Measurements from ENCODE around the gene SLC22A2. TPM values are rescaled to one million over a fixed set of nuclear protein-coding genes. Genes with fewer than 3 reads are reported as not detected.

The SLC22A2 gene
- total RNA-seq, 1 experiment from 2014 or later = 0.96 TPM

GRCh38 chr6:160275511-160276003, 16.9 kb upstream of the SLC22A2 start:
- DNase-seq (ENCODE audit: low spot score) (no peak), ATAC-seq (no peak; the same call in 1 of the 2 replicates)
- H3K9me3 Mint-ChIP-seq = peaks cover 18% of the 10 kb centered on the region
- no peak overlapping the region for H3K27ac Mint-ChIP-seq
- CTCF ChIA-PET = no interaction called here
- peaks cover 4% of the 10 kb centered on the region; the same call in 1 of the 2 replicates for H3K27me3 Mint-ChIP-seq (ENCODE audit: low read depth)
- POLR2A ChIA-PET = no interaction called here
- H3K4me3 Mint-ChIP-seq = no peak overlapping the region
- peaks cover 33% of the 10 kb centered on the region for H3K4me1 Mint-ChIP-seq
- H3K36me3 Mint-ChIP-seq = peaks cover 4% of the 10 kb centered on the region; the same call in 1 of the 2 replicates
- TF ChIP-seq HMGA2 (CRISPR knock-in tag; IDR thresholded peaks at IDR 0.05) (no peak), RELA (CRISPR knock-in tag; IDR thresholded peaks at IDR 0.05; ENCODE audit: borderline replicate concordance) (no peak), CTCF (IDR thresholded peaks at IDR 0.05) (no peak), HMGXB4 (CRISPR knock-in tag; IDR thresholded peaks at IDR 0.05) (no peak), SP1 (CRISPR knock-in tag; conservative IDR thresholded peaks at IDR 0.05) (no peak), NR1H2 (CRISPR knock-in tag; IDR thresholded peaks at IDR 0.05) (no peak), TEAD1 (CRISPR knock-in tag; IDR thresholded peaks at IDR 0.05) (no peak), MYBL2 (CRISPR knock-in tag; IDR thresholded peaks at IDR 0.05) (no peak), ZBTB43 (CRISPR knock-in tag; IDR thresholded peaks at IDR 0.05) (no peak), KAT7 (CRISPR knock-in tag; IDR thresholded peaks at IDR 0.05; ENCODE audit: borderline replicate concordance) (no peak), E2F1 (CRISPR knock-in tag; IDR thresholded peaks at IDR 0.05) (no peak), ATF1 (CRISPR knock-in tag; IDR thresholded peaks at IDR 0.05) (no peak), FOXK1 (CRISPR knock-in tag; IDR thresholded peaks at IDR 0.05) (no peak), CREB1 (CRISPR knock-in tag; IDR thresholded peaks at IDR 0.05) (no peak), OVOL2 (CRISPR knock-in tag; IDR thresholded peaks at IDR 0.05; ENCODE audit: borderline replicate concordance) (no peak), ZSCAN18 (CRISPR knock-in tag; IDR thresholded peaks at IDR 0.05) (no peak), NR3C1 (CRISPR knock-in tag; conservative IDR thresholded peaks at IDR 0.05; ENCODE audit: low read depth) (no peak)
- TF ChIP-seq, protein P1, sequence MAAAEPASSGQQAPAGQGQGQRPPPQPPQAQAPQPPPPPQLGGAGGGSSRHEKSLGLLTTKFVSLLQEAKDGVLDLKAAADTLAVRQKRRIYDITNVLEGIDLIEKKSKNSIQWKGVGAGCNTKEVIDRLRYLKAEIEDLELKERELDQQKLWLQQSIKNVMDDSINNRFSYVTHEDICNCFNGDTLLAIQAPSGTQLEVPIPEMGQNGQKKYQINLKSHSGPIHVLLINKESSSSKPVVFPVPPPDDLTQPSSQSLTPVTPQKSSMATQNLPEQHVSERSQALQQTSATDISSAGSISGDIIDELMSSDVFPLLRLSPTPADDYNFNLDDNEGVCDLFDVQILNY (CRISPR knock-in tag; IDR thresholded peaks at IDR 0.05) = no peak
- TF ChIP-seq, protein P2, sequence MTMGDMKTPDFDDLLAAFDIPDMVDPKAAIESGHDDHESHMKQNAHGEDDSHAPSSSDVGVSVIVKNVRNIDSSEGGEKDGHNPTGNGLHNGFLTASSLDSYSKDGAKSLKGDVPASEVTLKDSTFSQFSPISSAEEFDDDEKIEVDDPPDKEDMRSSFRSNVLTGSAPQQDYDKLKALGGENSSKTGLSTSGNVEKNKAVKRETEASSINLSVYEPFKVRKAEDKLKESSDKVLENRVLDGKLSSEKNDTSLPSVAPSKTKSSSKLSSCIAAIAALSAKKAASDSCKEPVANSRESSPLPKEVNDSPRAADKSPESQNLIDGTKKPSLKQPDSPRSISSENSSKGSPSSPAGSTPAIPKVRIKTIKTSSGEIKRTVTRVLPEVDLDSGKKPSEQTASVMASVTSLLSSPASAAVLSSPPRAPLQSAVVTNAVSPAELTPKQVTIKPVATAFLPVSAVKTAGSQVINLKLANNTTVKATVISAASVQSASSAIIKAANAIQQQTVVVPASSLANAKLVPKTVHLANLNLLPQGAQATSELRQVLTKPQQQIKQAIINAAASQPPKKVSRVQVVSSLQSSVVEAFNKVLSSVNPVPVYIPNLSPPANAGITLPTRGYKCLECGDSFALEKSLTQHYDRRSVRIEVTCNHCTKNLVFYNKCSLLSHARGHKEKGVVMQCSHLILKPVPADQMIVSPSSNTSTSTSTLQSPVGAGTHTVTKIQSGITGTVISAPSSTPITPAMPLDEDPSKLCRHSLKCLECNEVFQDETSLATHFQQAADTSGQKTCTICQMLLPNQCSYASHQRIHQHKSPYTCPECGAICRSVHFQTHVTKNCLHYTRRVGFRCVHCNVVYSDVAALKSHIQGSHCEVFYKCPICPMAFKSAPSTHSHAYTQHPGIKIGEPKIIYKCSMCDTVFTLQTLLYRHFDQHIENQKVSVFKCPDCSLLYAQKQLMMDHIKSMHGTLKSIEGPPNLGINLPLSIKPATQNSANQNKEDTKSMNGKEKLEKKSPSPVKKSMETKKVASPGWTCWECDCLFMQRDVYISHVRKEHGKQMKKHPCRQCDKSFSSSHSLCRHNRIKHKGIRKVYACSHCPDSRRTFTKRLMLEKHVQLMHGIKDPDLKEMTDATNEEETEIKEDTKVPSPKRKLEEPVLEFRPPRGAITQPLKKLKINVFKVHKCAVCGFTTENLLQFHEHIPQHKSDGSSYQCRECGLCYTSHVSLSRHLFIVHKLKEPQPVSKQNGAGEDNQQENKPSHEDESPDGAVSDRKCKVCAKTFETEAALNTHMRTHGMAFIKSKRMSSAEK (CRISPR knock-in tag; IDR thresholded peaks at IDR 0.05; ENCODE audit: borderline replicate concordance) = no peak
- TF ChIP-seq, protein P3, sequence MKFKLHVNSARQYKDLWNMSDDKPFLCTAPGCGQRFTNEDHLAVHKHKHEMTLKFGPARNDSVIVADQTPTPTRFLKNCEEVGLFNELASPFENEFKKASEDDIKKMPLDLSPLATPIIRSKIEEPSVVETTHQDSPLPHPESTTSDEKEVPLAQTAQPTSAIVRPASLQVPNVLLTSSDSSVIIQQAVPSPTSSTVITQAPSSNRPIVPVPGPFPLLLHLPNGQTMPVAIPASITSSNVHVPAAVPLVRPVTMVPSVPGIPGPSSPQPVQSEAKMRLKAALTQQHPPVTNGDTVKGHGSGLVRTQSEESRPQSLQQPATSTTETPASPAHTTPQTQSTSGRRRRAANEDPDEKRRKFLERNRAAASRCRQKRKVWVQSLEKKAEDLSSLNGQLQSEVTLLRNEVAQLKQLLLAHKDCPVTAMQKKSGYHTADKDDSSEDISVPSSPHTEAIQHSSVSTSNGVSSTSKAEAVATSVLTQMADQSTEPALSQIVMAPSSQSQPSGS (CRISPR knock-in tag; IDR thresholded peaks at IDR 0.05; ENCODE audit: borderline replicate concordance, low read depth) = no peak
